HG02943 (cell line): Measurements from ENCODE around the gene HAO2.

Source experiments
- ATAC-seq: cut with Tn5 transposase; IDR thresholded peaks from one replicate; pipeline ENCODE4 v1.9.1; 2021; ENCODE audit warnings: mild to moderate bottlenecking, low read depth, moderate library complexity; ENCODE audit not compliant: unreplicated experiment

The HAO2 gene

DNA sequence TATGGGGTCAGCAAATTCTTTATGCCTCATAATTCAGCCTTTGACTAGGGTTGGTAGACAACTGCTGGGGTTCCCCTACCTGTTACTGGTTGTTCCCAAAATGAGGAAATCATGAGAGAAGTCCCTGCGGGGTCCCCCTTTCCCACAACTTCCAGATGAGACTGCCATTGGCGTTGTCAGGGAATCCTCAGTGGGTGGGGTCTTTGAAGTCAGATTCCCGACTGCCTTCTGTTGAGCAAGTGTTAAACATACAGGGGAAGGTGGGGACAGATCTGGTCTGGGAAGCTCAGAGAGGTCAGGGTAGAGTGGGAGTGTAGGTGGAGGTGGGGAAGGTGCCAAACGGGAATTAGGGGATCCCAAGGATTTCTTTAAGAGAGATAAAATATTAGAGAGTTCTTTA, 61.1 kb downstream of the HAO2 start:
- ATAC-seq = no peak

DNA sequence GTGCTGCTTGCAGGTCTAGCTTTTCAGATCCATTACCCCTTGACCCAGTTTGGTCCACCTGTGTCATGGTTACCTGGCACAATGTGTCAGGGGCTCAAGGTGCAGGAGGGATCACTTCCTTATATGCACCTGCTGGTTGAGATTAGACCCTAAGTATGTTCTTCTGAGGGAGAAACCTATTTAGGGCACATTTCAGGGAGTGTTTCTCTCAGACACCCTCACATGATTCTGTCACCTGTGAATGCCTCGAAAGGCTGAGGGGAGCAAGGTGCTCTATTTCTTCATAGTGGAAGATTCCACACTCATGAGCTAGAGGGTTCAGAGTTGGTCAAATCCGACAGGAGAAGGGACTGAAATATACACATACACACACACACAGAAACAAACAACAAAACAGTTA, 61.9 kb downstream of the HAO2 start:
- ATAC-seq = no peak

DNA sequence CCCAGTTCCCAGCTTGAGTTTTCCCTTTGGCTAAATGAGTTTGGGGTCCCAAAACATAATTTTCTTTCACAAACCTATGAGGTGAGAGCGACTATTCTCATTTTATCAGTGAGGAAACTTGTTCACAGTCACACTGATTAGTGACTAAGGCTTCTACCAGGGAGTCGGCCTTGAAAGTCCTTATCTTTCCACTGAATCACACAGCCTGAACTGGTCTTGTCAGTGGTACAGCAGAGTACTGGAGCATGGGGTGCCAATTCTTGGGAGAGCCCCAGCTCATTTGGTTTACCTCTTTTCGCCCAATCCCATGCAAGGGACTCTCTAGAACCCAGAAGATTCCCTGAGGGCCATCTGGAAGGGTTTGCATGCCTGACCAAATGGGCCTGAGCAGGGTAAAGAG, 63.3 kb downstream of the HAO2 start:
- no peak for ATAC-seq

DNA sequence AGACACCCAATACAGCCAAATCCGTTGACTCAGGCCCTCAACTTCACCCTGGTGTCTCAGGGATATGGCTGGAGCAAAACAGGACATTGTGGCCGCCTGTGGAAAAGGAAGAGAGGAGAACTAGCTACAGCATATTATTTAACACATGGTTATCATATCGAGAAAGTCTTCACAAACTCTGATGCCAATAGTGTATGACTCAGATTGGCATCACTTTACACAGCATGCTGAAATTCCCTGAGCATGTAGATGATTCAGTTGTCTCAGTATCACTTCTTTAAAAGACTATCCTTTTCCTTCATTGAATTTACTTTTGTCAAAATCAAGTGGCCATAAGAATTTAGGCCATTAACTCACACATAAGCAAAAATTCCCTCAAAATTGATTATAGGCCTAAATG, 66.5 kb downstream of the HAO2 start:
- ATAC-seq = no peak

DNA sequence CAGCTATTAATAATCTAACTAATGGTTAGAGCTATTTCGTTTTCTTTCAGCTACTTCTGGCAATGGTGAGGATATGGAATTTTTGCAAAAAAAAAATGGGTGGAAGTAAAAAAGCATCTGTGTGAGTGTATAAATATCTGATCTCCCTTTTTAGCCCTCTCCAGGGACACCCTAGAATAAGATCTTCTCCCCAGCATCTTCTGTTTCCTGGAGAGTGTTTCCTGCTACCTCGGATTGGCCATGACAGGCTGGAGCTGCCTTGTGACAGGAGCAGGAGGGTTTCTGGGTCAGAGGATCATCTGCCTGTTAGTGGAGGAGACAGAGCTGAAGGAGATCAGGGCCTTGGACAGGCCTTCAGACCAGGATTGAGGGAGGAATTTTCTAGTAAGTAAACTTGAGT, 70.2 kb downstream of the HAO2 start:
- no peak for ATAC-seq

DNA sequence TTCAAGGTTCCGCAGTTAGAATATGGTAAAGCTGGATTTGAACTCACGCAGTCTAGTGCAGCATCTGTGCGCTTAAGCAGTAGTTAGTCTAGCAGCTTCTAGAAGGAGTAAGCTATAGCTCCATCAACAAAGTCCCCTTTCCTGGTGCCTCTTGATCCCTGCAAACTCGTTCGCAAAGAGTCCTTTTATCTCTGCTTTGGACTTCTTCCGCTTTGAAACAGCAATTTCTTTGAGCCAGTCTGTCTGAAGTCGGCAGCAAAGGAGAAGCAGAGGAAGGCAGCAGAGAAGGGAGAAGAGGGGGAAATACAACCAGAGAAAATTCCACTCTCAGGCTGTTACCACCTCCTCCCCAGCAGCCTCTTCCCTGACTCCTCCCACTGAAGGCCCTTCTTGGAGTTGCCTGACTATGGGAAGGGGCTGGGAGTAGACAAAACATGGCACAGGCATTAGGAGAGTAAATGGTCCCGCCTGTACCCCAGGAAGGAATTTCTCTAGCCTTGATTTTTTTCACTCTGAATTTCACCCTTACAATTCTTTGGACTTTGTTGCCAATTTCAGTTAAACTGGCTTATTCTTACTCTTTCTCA, 72.2 kb downstream of the HAO2 start:
- ATAC-seq = no peak

DNA sequence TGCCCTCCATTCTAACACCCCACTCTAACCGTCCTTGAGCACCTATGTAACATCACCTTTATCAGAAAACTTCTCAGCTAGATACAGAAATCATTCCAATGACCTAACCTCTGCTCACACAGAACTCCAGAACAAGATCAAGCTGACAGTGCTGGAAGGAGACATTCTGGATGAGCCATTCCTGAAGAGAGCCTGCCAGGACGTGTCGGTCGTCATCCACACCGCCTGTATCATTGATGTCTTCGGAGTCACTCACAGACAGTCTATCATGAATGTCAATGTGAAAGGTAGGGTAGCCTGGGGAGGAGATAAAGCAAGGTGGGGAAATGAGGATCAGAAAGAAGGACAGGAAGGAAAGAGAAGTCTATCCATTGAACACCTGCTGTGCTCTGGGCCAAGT, 74.2 kb downstream of the HAO2 start:
- ATAC-seq = no peak
